HG02610 (cell line): ENCODE results near the gene KRTAP5-11.
"Not testable (repeated sequence)": the region's sequence is repeated elsewhere in the genome, so short reads cannot be mapped to it uniquely, and the experiment has no call there.

Experiments used
- ATAC-seq: cut with Tn5 transposase; IDR thresholded peaks from one replicate; pipeline ENCODE4 v1.9.1; 2021; ENCODE audit warnings: mild to moderate bottlenecking, moderate library complexity; ENCODE audit not compliant: unreplicated experiment

The KRTAP5-11 gene

DNA sequence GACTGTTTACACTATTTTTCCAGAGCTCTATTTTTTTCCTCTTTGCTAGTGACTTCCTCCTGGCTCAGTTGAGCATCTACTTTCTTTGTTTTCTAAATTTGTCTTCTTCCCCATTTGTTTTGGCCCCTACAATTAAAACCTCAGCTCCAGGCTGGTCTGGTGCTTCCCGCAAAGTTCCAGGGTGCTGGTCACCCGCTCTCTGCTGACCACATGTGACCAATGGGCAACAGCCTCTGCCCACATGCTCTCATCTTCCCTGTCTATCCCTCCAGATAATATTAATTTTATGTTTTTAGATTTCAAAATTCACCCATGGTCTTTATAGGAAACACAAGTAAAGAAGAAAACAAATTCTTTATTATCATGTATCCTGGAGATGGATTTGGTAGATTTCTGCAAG lies 294 bp upstream of the KRTAP5-11 start:
- ATAC-seq: not testable (repeated sequence)

DNA sequence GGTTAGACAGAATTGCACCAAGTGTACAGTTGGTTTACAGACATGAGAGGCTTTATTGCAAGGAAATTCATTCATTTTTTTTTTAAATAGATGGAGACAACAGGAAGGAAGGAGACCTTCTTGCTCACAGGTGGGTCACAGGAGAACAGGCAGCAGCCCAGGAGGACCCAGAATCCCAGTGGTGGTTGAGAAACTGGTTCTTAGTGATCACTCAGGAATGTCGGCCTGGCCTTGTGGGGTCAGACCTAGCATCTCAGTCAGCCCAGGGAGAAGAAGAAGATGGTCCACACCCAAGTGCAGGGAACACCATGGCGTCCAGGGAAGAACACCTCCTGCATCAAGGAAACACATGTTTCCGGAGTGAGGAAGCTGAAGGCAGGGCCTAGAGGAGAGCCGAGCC lies 849 bp downstream of the KRTAP5-11 start:
- ATAC-seq: no peak

DNA sequence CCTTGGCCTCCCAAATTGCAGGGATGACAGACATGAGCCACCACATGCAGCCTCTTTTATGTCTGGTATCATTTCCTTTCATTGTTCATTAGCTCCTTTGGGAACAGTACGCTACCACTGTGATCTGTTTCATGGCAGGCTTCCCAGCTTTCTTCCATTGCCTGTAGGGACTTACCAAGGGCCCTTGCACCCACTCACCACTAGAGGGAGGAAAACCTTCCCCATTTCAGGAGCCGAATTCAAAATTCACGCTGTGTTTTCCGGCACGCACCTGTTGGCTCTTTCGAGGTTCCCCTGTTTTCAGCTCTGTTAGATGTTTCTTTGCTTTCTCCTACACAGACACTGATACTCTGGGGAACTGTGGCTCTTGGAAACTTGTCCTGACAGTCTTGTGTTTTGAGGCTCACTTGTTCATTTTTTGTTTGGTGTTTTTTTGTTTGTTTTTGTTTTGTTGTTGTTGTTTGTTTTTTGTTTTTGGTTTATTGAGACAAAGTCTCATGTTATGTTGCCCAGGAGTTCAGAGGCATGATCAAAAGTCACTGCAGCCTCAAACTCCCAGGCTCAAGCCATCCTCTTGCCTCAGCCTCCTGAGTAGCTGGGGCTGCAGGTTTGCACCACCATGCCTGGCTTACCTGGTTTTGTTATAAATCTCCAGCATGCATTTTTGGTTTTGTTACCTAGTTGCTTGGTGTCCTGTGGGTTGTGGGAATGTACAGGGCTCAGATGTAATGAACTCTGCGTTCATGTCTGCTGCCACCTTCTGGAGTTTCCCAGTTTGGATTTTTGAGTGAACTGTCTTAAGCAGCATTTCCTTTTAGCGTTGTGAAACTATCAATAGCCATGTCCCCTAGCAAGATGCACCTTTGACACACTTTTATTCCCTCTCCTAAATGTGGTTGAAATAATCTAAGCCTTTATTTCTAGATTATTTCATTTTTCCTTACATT lies 2.3 kb downstream of the KRTAP5-11 start:
- ATAC-seq: no peak

DNA sequence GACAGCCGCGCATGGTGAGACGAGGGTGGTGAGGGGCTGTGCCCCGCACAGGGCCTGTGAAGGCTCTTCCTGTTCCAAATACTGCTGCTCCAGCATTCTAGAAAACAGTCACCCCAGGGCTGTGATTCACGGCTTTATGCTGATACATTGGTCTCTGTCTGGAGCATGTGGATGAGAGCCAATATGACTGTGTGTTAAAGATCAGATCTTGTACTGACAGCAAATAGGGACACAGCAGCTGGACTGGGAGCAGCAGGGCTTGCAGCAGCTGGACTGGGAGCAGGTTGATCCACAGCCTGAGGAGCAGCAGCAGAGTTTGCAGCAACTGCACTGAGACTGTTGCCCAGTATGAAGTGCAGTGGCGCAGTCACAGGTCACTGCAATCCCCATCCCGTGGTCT lies 3.2 kb downstream of the KRTAP5-11 start:
- not testable (repeated sequence) for ATAC-seq

DNA sequence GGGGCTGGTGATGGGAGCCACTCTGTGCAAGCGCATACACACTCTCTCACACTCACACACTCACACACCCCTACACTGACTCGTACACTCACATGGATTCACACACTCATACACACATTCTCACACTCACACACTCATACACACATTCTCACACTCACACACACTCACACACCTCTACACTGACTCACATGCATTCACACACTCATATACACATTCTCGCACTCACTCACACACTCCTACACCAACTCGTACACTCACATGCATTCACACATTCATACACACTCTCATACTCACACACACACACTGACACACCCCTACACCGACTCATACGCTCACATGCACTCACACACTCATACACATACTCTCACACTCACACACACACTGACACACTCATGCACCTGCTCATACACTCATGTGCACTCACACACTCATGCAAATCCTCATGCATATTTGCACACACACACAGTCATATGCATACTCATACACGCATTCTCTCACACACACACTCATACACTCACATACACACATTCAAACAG lies 5.1 kb downstream of the KRTAP5-11 start:
- no peak for ATAC-seq

DNA sequence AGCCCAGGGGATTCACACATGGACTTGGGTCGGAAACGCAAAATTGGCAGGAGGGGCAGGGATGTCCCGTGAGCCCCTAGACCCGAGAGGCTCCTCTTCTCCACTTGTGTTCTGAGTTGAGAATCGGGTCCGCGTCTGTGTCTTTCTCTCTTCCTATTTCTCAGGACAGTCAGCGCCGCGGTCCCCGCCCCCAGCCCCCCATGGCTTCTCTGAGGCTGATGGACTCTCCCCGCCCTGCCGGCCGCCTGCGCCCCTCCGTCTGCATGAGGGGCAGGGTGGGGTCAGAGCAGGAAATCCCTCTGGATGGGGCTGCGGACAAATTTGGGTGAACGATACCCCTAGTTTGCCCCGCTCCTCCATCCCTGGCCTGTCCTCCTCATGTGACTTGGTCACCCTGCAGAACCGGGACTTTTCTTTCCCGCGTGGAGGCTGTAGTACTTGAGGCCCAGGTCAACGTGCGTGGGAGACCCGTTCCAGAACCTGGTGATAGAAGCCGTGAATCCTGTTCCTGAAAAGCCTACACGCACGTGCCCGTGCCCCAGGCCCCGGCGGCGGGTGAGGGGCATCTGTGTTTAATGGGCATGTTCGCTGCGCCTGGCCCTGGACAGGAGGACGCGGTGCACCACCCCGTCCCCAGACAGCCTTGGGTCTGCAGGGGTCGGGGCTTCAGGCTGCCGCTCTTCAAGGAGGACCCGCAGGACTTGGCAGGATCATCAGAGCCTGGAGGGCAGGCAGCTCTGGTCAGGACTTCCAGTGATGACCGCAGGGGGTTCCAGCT lies 5.8 kb downstream of the KRTAP5-11 start:
- not testable (repeated sequence) for ATAC-seq

DNA sequence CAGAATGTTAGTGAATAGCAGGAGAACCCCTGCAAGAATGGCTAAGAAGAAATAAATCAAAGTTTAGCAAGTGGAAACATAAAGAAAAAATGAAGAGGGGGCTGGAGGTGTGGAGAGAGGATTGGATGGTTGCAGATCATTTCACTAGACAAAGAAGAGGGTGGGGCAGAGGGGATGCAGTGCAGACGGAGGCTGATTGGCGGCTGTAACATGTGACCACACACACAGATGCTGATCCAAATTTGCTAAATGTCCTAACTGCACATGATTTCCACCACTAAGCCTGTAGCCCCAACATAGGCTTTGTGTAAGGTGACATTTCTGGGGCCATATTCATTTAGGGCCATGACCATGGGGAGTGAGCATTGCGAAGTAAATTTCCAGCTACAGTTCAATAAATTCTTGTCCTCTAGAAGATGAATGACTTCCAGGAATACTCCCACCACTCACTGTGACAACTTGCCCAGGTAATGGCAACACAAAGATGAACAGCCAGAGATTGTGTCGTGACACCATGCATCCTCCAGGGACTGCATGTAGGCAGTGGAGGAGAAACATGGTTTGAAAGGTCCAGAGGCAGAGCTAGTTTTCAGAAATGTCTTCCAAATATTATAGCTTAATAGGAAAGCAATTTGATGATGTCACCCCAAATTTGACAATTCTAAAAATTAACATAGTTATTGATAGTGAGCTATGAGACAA lies 6.8 kb downstream of the KRTAP5-11 start:
- ATAC-seq: no peak

DNA sequence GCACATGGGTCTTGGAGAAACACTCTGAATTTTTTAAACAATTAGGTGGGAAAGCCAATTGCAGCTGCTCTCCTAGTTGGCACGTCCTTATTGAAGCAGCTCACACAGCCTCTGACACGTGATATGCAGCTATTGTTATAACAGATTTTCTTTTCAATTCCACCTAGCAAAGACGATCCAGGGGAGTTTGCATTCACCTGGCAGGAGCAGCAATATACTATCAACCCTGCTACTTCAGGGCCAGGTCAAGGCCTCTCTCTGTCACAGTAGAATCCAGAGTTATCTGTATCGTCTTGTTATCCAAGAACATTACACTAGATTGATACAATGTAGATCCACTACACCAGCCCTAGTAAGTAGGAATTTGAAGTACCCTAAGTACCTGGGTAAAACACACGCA lies 8.3 kb downstream of the KRTAP5-11 start:
- ATAC-seq: no peak

DNA sequence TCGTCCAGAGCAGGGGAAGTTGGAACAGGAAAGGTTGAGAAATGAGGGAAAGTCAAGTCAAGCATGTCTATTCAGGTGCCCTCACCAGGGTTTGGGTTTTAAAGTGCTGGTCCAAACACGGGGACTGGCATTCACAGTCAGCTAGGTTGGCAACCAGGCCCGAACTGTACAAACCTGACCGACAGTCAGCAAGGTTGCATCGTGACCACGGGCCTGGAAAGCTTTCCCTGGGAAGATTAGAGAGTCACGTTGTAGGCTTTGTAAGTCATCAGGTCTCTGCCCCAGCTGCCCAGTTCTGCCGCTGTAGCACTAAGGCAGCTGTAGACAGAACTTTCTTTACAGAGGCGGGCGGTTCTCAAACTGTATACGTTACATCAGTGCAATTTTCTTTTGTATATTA lies 9.9 kb downstream of the KRTAP5-11 start:
- no peak for ATAC-seq

DNA sequence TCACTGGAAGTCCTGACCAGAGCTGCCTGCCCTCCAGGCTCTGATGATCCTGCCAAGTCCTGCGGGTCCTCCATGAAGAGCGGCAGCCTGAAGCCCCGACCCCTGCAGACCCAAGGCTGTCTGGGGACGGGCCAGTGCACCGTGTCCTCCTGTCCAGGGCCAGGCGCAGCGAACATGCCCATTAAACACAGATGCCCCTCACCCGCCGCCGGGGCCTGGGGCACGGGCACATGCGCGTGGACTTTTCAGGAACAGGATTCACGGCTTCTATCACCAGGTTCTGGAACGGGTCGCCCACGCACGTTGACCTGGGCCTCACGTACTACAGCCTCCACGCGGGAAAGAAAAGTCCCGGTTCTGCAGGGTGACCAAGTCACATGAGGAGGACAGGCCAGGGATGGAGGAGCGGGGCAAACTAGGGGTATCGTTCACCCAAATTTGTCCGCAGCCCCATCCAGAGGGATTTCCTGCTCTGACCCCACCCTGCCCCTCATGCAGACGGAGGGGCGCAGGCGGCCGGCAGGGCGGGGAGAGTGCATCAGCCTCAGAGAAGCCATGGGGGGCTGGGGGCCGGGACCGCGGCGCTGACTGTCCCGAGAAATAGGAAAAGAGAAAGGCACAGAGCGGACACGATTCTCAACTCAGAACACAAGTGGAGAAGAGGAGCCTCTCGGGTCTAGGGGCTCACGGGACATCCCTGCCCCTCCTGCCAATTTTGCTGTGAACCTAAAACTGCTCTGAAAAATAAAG lies 11.4 kb downstream of the KRTAP5-11 start:
- ATAC-seq: not testable (repeated sequence)

DNA sequence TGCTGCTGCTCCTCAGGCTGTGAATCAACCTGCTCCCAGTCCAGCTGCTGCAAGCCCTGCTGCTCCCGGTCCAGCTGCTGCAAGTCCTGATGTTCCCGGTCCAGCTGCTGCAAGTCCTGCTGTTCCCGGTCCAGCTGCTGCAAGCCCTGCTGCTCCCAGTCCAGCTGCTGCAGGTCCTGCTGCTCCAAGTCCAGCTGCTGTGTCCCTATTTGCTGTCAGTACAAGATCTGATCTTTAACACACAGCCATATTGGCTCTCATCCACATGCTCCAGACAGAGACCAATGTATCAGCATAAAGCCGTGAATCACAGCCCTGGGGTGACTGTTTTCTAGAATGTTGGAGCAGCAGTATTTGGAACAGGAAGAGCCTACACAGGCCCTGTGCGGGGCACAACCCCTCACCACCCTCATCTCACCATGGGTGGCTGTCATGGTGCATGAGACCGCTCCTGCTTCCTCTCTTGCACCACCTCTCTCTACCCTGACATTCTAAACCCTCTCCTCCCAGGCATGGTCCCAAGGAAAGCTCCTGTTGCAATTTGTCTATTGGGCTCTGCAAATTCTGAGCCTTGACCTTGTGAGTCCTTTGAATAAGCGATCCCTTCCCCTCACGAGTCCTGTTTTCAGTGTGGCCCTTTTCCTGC lies 13.8 kb downstream of the KRTAP5-11 start:
- no peak for ATAC-seq

DNA sequence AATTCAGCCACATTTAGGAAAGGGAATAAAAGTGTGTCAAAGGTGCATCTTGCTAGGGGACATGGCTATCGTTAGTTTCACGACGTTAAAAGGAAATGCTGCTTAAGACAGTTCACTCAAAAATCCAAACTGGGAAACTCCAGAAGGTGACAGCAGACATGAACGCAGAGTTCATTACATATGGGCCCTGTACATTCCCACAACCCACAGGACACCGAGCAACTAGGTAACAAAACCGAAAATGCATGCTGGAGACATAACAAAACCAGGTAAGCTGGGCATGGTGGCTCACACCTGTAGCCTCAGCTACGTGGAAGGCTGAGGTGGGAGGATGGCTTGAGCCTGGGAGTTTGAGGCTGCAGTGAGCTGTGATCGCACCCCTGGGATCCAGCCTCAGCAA lies 15.0 kb downstream of the KRTAP5-11 start:
- ATAC-seq: not testable (repeated sequence)

DNA sequence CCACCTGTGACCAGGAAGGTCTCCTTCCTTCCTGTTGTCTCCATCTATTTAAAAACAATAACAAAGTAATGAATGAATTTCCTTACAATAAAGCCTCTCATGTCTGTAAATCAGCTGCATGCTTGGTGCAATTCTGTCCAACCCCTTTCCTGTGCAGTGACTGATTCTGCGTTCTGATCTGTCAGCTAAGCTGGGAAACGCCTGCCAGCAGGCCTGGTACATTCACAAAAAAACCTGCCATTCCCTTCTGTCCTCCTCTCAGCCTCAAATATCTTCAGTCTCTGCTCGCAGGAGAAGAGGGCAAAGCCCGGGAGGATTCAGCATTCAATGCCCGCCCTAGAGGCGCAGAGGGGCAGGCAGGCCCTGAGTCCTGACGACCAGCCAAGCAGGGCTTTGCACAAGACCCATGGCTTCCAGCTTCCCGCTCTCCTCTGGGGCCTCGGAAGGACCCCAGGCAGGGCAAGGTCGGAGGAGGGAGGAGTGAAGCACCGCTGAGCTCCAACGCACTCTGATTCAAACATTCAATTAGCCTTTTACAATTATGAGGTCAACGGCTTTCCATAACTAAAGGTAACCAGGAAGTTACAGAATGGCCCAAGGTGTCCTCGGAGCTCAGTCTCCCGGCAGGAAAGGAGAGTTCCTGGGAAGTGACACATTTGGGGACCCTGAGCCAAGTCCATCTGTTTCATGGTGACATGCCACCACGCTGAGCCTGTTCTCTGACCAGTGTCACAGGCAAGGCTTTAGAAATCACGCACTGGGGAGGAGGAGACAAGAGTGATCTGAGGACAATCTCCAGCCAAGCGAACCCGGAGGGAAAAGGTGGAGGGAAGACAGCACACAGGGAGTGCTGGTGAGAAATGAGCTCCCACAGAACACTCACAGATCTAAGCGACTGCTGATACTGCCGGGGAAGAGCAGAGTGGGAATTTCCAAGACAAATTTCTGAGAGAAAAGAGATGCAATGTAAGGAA lies 15.8 kb downstream of the KRTAP5-11 start:
- not testable (repeated sequence) for ATAC-seq

DNA sequence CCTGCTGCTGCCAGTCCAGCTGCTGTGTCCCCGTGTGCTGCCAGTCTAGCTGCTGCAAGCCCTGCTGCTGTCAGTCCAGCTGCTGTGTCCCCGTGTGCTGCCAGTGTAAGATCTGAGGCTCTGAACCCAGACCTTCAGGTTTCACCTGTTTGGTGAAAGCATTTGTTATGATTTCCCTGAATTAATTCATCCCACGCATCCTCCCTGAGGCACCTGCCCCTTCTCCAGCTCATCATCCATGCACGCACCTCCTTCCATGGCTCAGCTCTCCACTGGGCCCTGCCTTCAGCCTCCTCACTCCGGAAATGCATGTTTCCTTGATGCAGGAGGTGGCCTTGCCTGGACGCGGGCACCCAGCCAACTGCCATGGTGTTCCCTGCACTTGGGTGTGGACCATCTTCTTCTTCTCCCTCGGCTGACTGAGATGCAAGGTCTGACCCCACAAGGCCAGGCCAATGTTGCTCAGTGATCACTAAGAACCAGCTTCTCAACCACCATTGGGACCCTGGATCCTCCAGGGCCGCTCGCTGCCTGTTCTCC lies 16.5 kb downstream of the KRTAP5-11 start:
- no peak for ATAC-seq

DNA sequence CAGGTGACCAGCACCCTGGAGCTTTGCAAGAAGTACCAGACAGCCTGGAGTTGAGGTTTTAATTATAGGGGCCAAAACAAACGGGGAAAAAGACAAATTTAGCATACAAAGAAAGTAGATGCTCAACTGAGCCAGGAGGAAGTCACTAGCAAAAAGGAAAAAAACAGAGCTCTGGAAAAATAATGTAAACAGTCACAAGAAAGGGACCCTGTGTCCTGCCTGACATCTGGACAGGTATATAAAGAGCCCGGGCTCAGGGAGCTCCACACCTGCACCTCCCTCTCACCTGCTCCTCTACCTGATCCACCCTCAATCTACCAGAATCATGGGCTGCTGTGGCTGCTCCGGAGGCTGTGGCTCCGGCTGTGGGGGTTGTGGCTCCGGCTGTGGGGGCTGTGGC lies 17.4 kb downstream of the KRTAP5-11 start, which contains the start of gene KRTAP5-10:
Gene KRTAP5-10 (plus strand): TSS at position 301 of the 400 bp plus-strand sequence. CDS start 25 bp downstream, at position 326.
- no peak for ATAC-seq

DNA sequence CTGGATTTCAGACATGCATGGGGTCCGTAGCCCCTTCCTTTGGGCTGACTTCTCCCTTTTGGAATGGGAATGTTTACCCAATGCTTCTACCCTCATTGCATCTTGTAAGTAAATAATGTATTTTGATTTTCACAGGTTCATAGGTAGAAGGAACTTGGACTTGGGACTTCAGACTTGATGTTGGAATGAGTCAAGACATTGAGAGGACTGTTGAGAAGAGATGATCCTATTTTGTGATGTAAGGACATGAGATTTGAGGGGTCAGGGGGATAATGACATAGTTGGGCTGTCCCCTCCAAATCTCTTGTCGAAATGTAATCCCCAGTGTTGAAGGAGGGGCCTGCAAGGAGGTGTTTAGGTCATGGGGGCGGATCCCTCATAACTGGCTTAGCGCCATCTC lies 18.2 kb downstream of the KRTAP5-11 start:
- ATAC-seq: no peak

DNA sequence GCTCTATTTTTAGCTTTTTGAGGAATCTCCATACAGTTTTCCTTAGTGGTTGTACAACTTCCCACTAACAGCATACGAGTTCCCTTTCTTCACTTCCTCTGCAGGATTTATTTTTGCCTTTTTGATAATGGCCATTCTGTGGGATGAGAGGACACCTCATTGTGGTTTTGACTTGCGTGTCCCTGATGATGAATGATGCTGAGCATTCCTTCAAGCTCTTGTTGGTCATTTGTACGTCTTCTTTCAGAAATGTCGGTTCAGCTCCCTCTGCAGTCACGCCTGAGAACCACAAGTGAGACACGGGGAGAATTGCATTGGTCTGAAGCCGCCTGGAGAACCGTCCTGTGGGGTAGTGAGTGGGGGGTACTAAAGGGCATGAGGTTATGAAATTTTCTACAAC lies 19.3 kb downstream of the KRTAP5-11 start:
- ATAC-seq: no peak

DNA sequence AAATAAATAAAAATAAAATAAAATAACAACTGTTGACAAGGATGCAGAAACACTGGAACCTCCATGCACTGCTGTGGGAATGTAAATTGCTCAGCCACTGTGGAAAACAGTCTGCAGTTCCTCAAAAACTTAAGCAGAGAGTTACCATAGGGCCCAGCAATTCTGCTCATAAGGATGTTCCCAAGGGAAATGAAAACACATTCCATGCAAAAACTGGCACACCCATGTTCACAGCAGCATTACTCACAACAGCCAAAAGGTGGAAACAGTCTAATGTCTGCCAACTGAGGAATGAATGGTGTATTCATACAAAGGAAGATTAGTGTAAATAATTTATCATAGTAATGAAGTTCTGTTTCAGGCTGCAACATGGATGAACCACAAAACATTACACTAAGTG lies 20.6 kb downstream of the KRTAP5-11 start:
- no peak for ATAC-seq
